Activated T-cell treated with anti-CD3 and anti-CD28 coated beads, Interleukin-2, amount 50 U/mL, for 24 hours (primary cell): Measurements from ENCODE around the gene TMEM50A.
"Not testable (repeated sequence)": the region's sequence is repeated elsewhere in the genome, so short reads cannot be mapped to it uniquely, and the experiment has no call there.

Source experiments
- DNase-seq: peaks from one replicate; pipeline ENCODE4 v3.0.0-alpha.2; 2020
- H3K27ac Mint-ChIP-seq: 2 replicates; pipeline ENCODE4 v1.8.0; 2020; ENCODE audit warnings: mild to moderate bottlenecking, mixed read lengths
- H3K27me3 Mint-ChIP-seq: 2 replicates; pipeline ENCODE4 v1.8.0; 2020; ENCODE audit warnings: mixed read lengths
- H3K36me3 Mint-ChIP-seq: 2 replicates; pipeline ENCODE4 v1.8.0; 2020; ENCODE audit warnings: low read depth, mixed read lengths
- H3K4me1 Mint-ChIP-seq: 2 replicates; pipeline ENCODE4 v1.8.0; 2020; ENCODE audit warnings: low read depth, mixed read lengths
- H3K4me3 Mint-ChIP-seq: 2 replicates; pipeline ENCODE4 v1.8.0; 2020; ENCODE audit warnings: mild to moderate bottlenecking, moderate library complexity, mixed read lengths
- H3K9me3 Mint-ChIP-seq: 2 replicates; pipeline ENCODE4 v1.8.0; 2020; ENCODE audit warnings: mixed read lengths

Gene TMEM50A

DNA sequence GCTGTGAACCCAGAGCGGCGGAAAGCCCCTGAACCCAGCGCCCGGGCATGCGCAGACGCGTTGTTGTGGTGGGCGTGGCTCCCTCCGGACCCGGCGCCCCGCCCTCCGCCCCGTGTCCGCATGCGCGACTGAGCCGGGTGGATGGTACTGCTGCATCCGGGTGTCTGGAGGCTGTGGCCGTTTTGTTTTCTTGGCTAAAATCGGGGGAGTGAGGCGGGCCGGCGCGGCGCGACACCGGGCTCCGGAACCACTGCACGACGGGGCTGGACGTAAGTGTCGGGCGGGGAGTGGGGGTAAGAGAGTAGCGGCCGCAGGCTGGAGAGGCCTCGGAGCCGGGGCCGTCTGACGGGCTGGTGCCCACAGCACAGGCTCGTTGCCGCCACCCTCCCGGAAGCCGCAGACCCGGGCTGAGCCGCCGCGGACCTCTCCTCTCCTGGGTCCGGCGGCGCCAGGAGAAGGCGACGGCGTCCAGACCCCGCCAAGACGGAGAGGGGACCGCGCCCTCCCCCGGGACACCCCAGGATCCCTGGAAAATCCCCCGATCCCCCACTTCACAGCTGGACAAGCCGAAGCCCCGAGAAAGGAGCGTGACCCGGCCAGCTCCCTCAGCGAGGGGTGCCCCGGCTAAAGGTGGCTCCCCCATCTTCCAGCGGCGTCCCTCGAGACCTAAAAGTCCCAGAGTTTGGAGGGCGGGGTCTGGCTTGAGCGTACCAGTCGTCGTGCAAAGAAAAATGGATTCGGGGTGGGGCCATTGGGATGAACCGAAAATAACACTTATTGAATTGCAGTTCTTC lies at the start of gene TMEM50A:
Gene TMEM50A (plus strand): TSS at position 147 of the 794 bp plus-strand sequence. CDS start 2,153 bp downstream, outside the sequence.
- Mint-ChIP-seq H3K27ac (peak within 1 kb of the TSS; percentile 96), H3K4me3 (peak within 1 kb of the TSS; percentile 95), H3K9me3 (no peaks in the 10 kb centered on the region), H3K36me3 (peaks cover 51% of the 10 kb centered on the region), H3K4me1 (peaks cover 43% of the 10 kb centered on the region), H3K27me3 (no peaks in the 10 kb centered on the region)
- DNase-seq, result peak; percentile 97

DNA sequence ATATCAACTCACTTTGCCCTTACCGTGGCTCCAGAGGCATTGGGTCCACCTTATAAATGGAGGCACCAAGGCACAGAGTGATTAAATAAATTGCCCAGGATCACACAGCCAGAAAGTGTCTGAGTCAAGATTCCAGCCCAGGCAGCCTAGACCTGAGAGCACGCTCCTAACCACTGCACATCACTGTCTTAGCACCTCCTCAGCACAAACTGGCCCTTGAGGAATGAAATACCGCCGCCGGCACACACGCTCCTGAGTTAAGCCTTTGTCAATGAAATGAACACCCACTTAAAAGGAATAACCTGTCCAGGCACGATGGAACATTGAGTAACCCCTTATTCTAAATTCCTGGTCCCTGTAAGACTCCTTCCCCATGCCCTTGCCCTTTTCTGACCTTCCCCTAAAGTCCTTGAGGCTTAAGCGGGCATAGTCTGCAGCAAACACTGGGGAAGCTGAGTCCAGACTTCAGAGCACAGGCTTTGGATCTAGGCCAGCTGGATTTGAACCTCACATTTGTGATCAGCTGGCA lies 49.5 kb upstream of the TMEM50A start:
- H3K27me3 Mint-ChIP-seq, H3K27ac Mint-ChIP-seq, DNase-seq, H3K4me1 Mint-ChIP-seq, H3K36me3 Mint-ChIP-seq, H3K4me3 Mint-ChIP-seq, H3K9me3 Mint-ChIP-seq: not testable (repeated sequence)

DNA sequence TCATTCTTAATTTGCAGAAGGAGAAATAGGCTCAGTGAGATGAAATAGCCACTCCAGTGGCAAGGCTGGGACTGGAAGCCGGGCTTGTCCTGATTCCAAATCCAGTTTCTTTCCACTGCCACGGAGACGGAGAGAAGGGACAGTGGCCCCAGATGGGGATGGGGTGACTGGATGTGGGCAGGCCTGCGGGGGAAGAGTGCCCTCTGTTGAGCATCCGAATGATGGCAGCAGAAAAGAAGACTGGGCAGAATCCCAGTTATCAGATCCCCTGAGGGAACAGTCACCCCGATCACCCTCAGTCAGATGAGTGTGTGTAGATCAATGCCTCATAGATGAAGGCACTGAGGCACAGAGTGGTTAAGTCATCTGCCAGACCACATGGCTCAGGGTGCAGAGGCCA lies 48.1 kb upstream of the TMEM50A start:
- not testable (repeated sequence) for H3K27ac Mint-ChIP-seq, H3K4me1 Mint-ChIP-seq, DNase-seq, H3K27me3 Mint-ChIP-seq, H3K9me3 Mint-ChIP-seq, H3K36me3 Mint-ChIP-seq, H3K4me3 Mint-ChIP-seq

DNA sequence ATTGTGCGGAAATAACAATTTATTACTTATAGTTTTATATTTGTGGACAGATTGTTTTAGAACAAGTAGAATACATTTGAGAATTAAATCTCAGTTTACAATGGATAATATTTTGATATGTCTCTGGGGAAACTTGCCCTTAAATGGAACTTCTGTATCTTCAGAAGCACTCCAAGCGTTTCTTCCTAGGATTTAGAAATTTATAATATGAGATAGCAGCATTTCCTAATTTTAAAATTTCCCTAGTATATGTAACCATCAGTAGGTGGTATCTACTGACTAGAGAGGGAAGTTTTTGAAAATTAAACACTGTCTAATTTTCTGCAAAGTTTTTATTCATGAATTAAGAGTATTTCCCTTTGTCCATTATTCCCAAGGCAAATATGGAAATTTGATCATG lies 44.7 kb upstream of the TMEM50A start:
- H3K27me3 Mint-ChIP-seq, H3K4me1 Mint-ChIP-seq, H3K36me3 Mint-ChIP-seq, H3K4me3 Mint-ChIP-seq, H3K27ac Mint-ChIP-seq, DNase-seq, H3K9me3 Mint-ChIP-seq: not testable (repeated sequence)

DNA sequence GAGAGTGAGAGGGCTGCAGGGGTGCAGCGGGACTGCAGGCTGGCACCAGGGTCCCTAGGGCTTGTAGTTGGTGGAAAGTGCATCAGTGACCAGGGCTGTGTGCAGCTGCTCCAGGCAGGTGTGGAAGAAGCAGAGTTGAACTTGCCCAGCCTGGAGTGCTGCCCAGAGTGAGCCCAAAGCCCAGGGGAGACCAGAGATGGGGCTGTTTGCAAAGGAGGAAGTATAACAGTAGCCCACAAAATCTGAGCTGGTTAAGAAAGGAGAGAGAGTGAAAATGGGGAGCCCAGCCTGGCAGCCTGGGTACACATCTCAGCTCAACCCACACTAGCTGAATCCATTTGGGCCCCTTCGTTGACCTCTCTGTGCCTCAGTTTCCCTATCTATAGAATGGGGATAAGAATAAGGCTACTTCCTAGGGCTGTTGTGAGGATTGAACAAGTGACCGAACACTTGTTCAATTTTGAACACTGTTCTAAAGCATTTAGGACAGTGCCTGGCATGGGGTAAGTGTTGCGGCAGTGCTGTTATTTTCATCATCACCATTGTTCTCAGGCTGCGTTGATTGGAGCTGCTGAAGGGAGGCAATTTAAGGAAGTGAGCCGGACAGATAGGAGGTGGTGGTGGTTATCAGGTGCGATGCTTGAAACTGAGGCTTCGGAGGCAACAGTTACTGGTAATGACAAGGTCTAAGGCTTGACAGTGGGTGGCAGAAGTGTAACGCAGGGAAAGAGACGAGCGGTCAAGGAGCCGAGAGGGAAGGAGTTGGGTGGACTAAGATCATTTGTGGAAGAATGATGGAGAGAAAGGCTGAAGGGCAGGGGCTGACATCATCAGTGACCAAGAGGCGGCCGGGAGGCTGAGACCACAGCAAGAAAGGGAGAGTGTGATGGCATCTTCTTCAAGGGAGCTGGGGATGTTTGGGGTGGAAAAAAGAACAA lies 43.0 kb upstream of the TMEM50A start:
- H3K36me3 Mint-ChIP-seq, H3K27ac Mint-ChIP-seq, H3K4me3 Mint-ChIP-seq, H3K9me3 Mint-ChIP-seq, DNase-seq, H3K4me1 Mint-ChIP-seq, H3K27me3 Mint-ChIP-seq: not testable (repeated sequence)

DNA sequence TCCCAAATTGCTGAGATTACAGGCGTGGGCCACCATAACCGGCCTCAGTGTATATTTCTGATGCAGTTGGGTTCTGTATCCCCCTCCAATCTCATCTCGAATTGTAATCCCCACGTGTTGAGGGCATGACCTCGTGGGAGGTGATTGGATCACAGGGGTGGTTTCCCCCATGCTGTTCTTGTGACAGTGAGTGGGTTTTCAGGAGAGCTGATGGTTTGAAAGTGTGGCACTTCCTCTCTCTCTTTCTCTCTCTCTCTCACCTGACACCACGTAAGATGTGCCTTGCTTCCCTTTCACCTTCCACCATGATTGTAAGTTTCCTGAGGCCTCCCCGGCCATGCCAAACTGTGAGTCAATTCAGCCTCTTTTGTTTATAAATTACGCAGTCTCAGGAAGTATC lies 41.6 kb upstream of the TMEM50A start:
- DNase-seq, H3K4me3 Mint-ChIP-seq, H3K27me3 Mint-ChIP-seq, H3K27ac Mint-ChIP-seq, H3K9me3 Mint-ChIP-seq, H3K36me3 Mint-ChIP-seq, H3K4me1 Mint-ChIP-seq: not testable (repeated sequence)

DNA sequence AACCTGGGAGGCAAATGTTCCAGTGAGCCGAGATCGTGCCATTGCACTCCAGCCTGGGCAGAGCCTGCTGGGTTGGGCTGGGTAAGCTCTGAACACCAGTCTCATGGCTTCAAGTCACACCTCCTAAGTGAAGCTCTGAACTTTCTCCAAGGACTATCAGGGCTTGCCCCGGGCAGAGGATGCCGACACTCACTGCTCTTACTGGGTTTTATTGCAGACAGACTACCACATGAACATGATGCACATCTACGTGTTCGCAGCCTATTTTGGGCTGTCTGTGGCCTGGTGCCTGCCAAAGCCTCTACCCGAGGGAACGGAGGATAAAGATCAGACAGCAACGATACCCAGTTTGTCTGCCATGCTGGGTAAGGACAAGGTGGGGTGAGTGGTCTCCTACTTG lies 37.4 kb upstream of the TMEM50A start:
- H3K4me1 Mint-ChIP-seq, H3K9me3 Mint-ChIP-seq, H3K27me3 Mint-ChIP-seq, H3K27ac Mint-ChIP-seq, H3K4me3 Mint-ChIP-seq, DNase-seq: not testable (repeated sequence)
- H3K36me3 Mint-ChIP-seq, result peaks cover 15% of the 10 kb centered on the region

DNA sequence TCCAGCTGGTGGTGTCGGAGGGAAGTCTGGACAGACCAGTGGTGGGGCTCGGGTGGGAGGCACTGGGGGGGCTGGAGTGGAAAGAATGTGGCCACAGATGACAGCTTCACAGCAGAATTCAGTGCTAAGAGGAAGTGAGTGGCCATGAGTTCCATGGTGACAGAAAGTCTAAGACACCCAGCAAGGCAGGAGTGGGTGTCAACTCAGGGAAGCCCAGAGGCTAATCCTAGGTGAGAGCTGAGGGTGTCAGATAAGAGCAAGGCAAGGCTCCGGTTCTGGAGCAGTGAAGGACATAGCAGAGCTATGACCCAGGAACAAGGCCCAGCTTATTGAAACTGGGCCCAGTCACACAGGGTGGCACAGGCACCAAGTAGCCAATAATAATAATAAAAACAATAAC lies 35.8 kb upstream of the TMEM50A start:
- DNase-seq, H3K27ac Mint-ChIP-seq, H3K4me1 Mint-ChIP-seq, H3K4me3 Mint-ChIP-seq, H3K27me3 Mint-ChIP-seq, H3K9me3 Mint-ChIP-seq: not testable (repeated sequence)
- H3K36me3 Mint-ChIP-seq, result peaks cover 23% of the 10 kb centered on the region

DNA sequence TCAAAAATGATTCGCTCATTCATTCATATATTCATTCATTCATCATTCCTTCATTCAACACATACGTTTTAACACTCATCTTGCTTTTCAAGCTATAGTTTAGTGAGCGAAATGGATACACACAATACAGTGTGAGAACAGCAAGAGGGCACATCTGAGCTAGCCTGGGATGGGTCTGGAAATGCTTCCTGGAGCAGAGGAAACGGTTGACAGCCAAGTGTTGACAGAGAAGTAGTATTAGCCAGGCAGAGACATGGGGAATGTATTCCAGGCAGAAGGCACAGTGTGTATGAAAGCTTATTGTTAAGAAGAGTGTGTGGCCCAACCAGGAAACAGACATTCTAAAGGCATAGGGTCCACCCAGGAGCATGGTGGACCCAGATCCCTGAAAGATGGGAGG lies 33.2 kb upstream of the TMEM50A start:
- H3K27me3 Mint-ChIP-seq, H3K4me1 Mint-ChIP-seq, H3K4me3 Mint-ChIP-seq: not testable (repeated sequence)

DNA sequence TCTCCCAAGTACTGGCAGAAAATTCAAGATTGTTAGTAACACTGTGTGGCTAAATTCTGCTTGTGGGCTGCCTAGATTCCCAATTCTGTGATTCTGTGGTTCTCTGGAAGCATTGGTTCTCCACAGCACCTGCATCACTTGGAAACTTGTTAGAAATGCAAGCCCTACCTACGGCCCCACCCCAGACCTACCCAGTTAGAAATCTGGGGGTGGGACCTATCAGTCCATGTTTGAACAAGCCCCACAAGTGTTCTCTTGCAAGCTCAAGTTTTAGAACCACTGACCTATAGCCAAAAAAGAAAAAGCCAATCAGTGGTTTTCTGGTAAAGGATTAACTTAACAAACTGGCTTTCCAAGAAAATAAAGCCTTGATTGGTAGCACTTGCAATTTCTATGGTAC lies 30.0 kb upstream of the TMEM50A start:
- not testable (repeated sequence) for H3K9me3 Mint-ChIP-seq, DNase-seq, H3K4me3 Mint-ChIP-seq, H3K4me1 Mint-ChIP-seq, H3K27me3 Mint-ChIP-seq, H3K27ac Mint-ChIP-seq
- peaks cover 37% of the 10 kb centered on the region for H3K36me3 Mint-ChIP-seq

More for the DNA sequence above, 33.2 kb upstream of the TMEM50A start:
- H3K9me3 Mint-ChIP-seq, DNase-seq, H3K27ac Mint-ChIP-seq: not testable (repeated sequence)
- peaks cover 26% of the 10 kb centered on the region for H3K36me3 Mint-ChIP-seq

DNA sequence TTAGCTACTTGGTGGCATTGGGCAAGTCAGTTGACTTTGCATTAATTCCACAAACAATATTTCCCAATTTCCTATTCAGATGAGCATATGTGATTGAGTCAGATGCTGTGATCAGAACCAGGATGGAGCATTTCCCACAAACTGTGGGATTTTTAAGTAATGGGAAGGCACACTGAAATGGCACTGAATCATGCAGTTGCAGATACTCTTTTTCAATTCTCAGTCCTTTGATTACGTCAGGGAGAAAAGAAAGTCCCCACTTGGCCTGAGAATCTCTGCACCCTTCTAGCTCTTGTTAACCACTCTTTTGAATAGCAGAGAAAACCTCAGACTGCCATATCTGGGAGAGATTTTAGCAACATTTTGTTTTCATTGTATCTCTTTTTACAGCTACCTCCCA lies 29.0 kb upstream of the TMEM50A start:
- H3K4me3 Mint-ChIP-seq, H3K27ac Mint-ChIP-seq, H3K4me1 Mint-ChIP-seq, DNase-seq, H3K27me3 Mint-ChIP-seq, H3K9me3 Mint-ChIP-seq: not testable (repeated sequence)
- H3K36me3 Mint-ChIP-seq, result peaks cover 38% of the 10 kb centered on the region

DNA sequence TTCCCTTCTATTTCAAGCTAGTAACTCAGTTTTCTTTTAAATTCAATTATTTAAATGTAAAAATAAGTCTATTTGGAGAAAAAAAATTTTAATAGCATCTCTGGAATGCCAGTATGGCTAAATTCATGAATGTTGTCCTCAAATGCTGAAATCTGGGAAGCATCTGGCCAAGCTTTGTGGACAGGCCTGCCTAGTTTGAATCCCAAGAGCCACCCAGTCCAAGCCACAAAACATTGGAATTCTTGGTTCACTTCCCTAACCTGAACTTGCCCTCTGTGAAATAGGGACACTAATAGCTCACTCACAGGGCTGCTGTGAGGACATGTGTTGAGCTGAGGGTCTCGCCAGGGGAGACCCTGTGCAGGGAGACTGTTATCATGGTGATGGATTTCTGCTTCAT lies 28.6 kb upstream of the TMEM50A start:
- peaks cover 42% of the 10 kb centered on the region for H3K36me3 Mint-ChIP-seq
- not testable (repeated sequence) for H3K4me3 Mint-ChIP-seq, H3K27ac Mint-ChIP-seq, H3K4me1 Mint-ChIP-seq, H3K9me3 Mint-ChIP-seq, H3K27me3 Mint-ChIP-seq, DNase-seq

DNA sequence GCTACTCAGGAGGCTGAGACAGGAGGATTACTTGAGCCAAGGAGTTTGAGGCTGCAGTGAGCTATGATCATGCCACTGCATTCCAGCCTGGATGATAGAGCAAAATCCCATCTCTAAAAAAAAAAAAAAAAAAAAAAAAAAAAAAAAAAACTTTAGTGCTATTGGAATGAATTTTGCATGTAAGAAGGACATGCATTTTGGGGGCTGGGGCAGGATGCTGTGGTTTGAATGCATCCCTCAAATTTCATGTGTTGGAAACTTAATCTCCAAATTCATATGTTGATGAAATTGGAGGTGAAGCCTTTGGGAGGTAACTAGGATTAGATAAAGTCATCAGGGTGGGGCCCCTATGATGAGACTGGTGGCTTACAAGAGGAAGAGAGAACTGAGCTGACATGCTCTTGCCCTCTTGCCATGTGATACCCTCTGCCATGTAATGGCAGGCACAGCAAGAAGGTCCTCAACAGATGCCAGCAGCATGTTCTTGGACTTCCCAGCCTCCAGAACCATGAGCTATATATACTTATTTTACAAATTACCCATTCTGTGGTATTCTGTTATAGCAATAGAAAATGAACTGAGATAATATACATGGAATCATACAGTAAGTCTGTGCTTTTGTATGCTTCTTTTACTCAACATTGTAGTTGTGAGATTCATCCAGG lies 25.2 kb upstream of the TMEM50A start:
- not testable (repeated sequence) for H3K27ac Mint-ChIP-seq, H3K4me1 Mint-ChIP-seq, DNase-seq, H3K9me3 Mint-ChIP-seq, H3K4me3 Mint-ChIP-seq, H3K27me3 Mint-ChIP-seq
- H3K36me3 Mint-ChIP-seq, result peaks cover 37% of the 10 kb centered on the region

DNA sequence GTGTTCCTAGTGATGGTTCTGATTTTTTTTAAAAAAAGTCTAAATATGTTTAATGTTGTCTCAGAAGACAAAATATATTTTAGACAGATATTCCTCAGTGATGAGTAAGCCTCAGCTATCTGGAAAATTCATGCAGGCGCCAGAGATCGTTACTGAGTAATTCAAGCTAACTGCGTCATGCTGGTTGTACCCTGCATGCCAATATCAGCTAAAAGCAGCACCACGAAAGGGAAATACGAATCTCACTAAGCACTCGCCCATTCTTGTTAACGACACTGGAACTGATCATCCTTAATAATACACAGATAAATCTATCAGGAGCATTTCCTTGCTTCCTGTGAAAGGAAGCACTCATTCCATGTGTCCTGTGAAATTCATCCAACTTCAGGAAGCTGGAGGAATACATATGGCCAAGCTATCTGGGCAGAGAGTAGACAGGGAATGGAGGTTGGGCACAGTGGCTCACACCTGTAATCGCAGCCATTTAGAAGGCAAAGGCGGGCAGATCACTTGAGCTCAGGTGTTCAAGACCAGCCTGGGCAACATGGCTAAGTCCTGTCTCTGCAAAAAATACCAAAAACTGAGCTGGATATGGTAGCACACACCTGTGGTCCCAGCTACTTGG lies 17.7 kb upstream of the TMEM50A start:
- H3K27ac Mint-ChIP-seq, H3K4me3 Mint-ChIP-seq, H3K27me3 Mint-ChIP-seq, DNase-seq, H3K4me1 Mint-ChIP-seq, H3K9me3 Mint-ChIP-seq: not testable (repeated sequence)
- H3K36me3 Mint-ChIP-seq, result peaks cover 14% of the 10 kb centered on the region
